Activated CD8-positive, alpha-beta T cell treated with anti-CD3 and anti-CD28 coated beads for 36 hours (primary cell): Measurements from ENCODE around the gene DHRS13. TPM values are rescaled to one million over a fixed set of nuclear protein-coding genes. Genes with fewer than 3 reads are reported as not detected.

Experiments used
- ATAC-seq: fragments of 200-7000 bp; cut with Tn5 transposase; one replicate; pipeline ENCODE4 v1.10.0; 2021; ENCODE audit warnings: mild to moderate bottlenecking, moderate library complexity
- CTCF ChIA-PET: fragments of 350-600 bp; sonication (Branson Sonifier 250); formaldehyde crosslinking; loops from one replicate; lab custom pipeline; 2021; ENCODE audit warnings: antibody characterized with exemption; lab: Charles Lee
- POLR2A ChIA-PET: fragments of 350-600 bp; sonication (Branson Sonifier 250); formaldehyde crosslinking; loops from one replicate; lab custom pipeline; 2021; ENCODE audit warnings: antibody characterized with exemption; lab: Charles Lee
- DNase-seq: peaks from one replicate; pipeline ENCODE4 v3.0.0-alpha.2; 2020
- H3K27ac Mint-ChIP-seq: one replicate; pipeline ENCODE4 v1.8.0; 2021; ENCODE audit warnings: mild to moderate bottlenecking, mixed read lengths
- H3K27me3 Mint-ChIP-seq: one replicate; pipeline ENCODE4 v1.8.0; 2021; ENCODE audit warnings: mixed read lengths
- H3K36me3 Mint-ChIP-seq: one replicate; pipeline ENCODE4 v1.8.0; 2021; ENCODE audit warnings: low read depth, mixed read lengths
- H3K4me1 Mint-ChIP-seq: one replicate; pipeline ENCODE4 v1.8.0; 2021; ENCODE audit warnings: low read depth, mixed read lengths
- H3K4me3 Mint-ChIP-seq: one replicate; pipeline ENCODE4 v1.8.0; 2021; ENCODE audit warnings: mild to moderate bottlenecking, moderate library complexity, mixed read lengths
- H3K9me3 Mint-ChIP-seq: one replicate; pipeline ENCODE4 v1.8.0; 2021; ENCODE audit warnings: mixed read lengths
- CTCF ChIP-seq: fragments of 200-600 bp; IDR thresholded peaks from one replicate; pipeline ENCODE4 v1.8.0; 2022; ENCODE audit warnings: antibody characterized with exemption, mild to moderate bottlenecking
- intact Hi-C: fragments of 100-400 bp; cut with micrococcal nuclease; formaldehyde crosslinking; loops from one replicate; pipeline ENCODE4 v1.10.0; 2022
- total RNA-seq, 2 experiments: library from RNA; stranded (reverse); gene quantifications; one replicate each; pipeline ENCODE4 v1.2.3, GENCODE V29; 2021

DHRS13 gene
- total RNA-seq, 2 experiments from 2014 or later: 37.3 to 38.2 TPM

GRCh38 chr17:28917029-28917428, 14.2 kb upstream of the DHRS13 start:
- CTCF ChIA-PET: interaction anchor here (0.7 to 5.9 kb wide), 24 partner anchors 10 to 248 kb away, joined by 3 to 56 read pairs (median 5); partner anchors contain the start of genes DHRS13, NEK8 and PHF12
- Mint-ChIP-seq H3K27ac (no peak overlapping the region), H3K4me1 (peaks cover 15% of the 10 kb centered on the region), H3K4me3 (no peak overlapping the region), H3K27me3 (no peaks in the 10 kb centered on the region), H3K36me3 (peaks cover 78% of the 10 kb centered on the region), H3K9me3 (peaks cover 4% of the 10 kb centered on the region)
- POLR2A ChIA-PET: interaction anchor here (0.7 to 3.0 kb wide), 3 partner anchors 9 to 190 kb away, joined by 3 to 15 read pairs (median 6); no protein-coding TSS in a partner anchor
- TF ChIP-seq CTCF: no peak
- intact Hi-C loops: no loop called here
- DNase-seq: no peak
- ATAC-seq: no peak

DNA sequence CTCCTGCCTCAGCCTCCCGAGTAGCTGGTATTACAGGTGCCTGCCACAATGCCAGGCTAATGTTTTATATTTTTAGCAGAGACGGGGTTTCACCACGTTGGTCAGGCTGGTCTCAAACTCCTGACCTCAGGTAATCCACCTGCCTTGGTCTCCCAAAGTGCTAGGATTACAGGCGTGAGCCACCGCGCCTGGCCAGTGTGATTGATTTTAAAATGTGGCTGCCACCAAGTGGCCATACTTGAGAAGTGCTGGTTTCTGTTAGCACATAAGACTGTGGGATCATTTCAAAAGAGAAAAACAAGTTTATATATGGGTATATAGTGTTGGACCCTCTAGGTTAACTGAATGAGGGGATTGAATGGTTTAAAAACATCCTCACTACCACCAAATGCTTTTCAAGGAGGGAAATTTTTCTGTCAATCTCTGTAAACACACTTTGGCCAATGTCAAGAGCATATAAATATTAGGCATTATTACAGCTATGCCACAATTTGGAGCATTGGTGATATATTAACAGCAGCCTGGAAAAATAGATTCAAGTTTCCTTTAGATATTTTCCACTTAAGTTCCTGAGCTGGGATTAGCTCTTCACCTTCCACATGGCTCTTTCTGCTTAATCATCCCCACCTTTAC, 13.5 kb upstream of the DHRS13 start:
- intact Hi-C loops: no loop called here
- H3K27ac Mint-ChIP-seq: no peak overlapping the region
- H3K36me3 Mint-ChIP-seq: peaks cover 76% of the 10 kb centered on the region
- H3K27me3 Mint-ChIP-seq: no peaks in the 10 kb centered on the region
- CTCF ChIA-PET: interaction anchor here (0.6 to 5.9 kb wide), 23 partner anchors 10 to 248 kb away, joined by 3 to 56 read pairs (median 5); partner anchors contain the start of genes DHRS13 and NEK8
- H3K4me3 Mint-ChIP-seq: no peak overlapping the region
- DNase-seq (peak; percentile 65), ATAC-seq (peak; percentile 79)
- H3K9me3 Mint-ChIP-seq: peaks cover 4% of the 10 kb centered on the region
- H3K4me1 Mint-ChIP-seq: peaks cover 15% of the 10 kb centered on the region
- POLR2A ChIA-PET: interaction anchor here (2.0 to 3.0 kb wide), 2 partner anchors 9 to 13 kb away, joined by 6 to 15 read pairs; no protein-coding TSS in a partner anchor
- peak; percentile 79 for TF ChIP-seq CTCF

- Mint-ChIP-seq H3K36me3 (peaks cover 74% of the 10 kb centered on the region), H3K4me3 (no peak overlapping the region), H3K9me3 (peaks cover 4% of the 10 kb centered on the region), H3K4me1 (peaks cover 13% of the 10 kb centered on the region), H3K27me3 (no peaks in the 10 kb centered on the region), H3K27ac (no peak overlapping the region)
- DNase-seq: no peak
- ChIA-PET CTCF (interaction anchor here (0.8 to 3.6 kb wide), 13 partner anchors 8 to 186 kb away, joined by 3 to 15 read pairs (median 4); partner anchors contain the start of genes DHRS13 and TLCD1), POLR2A (interaction anchor here (1.5 to 2.1 kb wide), 2 partner anchors 36 to 71 kb away, joined by 5 to 6 read pairs; partner anchors contain the start of gene FAM222B)
- no peak for ATAC-seq
- intact Hi-C loops: no loop called here
- no peak for TF ChIP-seq CTCF
These were observed 10.1 kb upstream of the DHRS13 start for GRCh38 chr17:28912938-28913333.

GRCh38 chr17:28912281-28912937, 9.5 kb upstream of the DHRS13 start:
- Mint-ChIP-seq H3K4me3 (no peak overlapping the region), H3K27me3 (no peaks in the 10 kb centered on the region), H3K9me3 (peaks cover 4% of the 10 kb centered on the region), H3K27ac (no peak overlapping the region), H3K36me3 (peaks cover 70% of the 10 kb centered on the region), H3K4me1 (peaks cover 13% of the 10 kb centered on the region)
- CTCF ChIA-PET: interaction anchor here (1.0 to 3.6 kb wide), 13 partner anchors 9 to 185 kb away, joined by 3 to 15 read pairs (median 4); partner anchors contain the start of genes DHRS13 and TLCD1
- DNase-seq: peak; percentile 43
- TF ChIP-seq CTCF: no peak
- intact Hi-C loops: no loop called here
- POLR2A ChIA-PET: interaction anchor here (1.5 to 2.1 kb wide), 3 partner anchors 10 to 70 kb away, joined by 5 to 6 read pairs (median 6); partner anchors contain the start of genes DHRS13 and FAM222B
- ATAC-seq: peak; percentile 38
